Measurements from ENCODE around the gene CLSTN1. TPM values are rescaled to one million over a fixed set of nuclear protein-coding genes. Genes with fewer than 3 reads are reported as not detected.

The CLSTN1 gene
- total and polyA plus RNA-seq, 2 of the 8 experiments (the other 6 are each of a cell fraction or from before 2014, with no cell fraction given) = 34.2 to 97.4 TPM

DNA sequence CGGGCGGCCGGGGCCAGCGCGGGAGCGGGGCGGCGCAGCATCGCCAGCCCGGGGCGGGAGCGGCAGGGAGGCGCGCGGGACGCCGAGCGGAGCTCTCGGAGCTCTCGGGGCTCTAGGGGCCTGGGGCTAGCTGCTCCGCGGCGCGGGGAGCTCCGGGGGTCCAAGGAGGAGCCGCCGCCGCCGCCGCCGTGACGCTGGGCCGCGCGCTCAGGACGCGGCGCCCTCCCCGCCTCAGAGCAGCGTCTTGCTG, 147 bp downstream of the CLSTN1 start:
- no peak overlapping the region for H3K4ac ChIP-seq (replicated peaks; ENCODE audit: insufficient read length, low read depth, low read length)
- CTCF ChIA-PET (ENCODE audit: partially characterized antibody) = interaction anchor here (1.0 kb wide), 1 partner anchor 39 kb away, joined by 3 read pairs; no protein-coding TSS in a partner anchor
- peak overlapping the region; percentile 93; the same call in 1 of the 2 replicates for H4K8ac ChIP-seq (ENCODE audit: extremely low read depth, insufficient read depth, low read length)
- H3K18ac ChIP-seq (ENCODE audit: extremely low read depth, low read length) = no peak overlapping the region; the same call in 1 of the 2 replicates
- peaks cover 4 to 18% (median 13%) of the 10 kb centered on the region in 4 experiments for H3K4me1 ChIP-seq (replicated peaks in 1 of 4; ENCODE audit: control insufficient read depth in 3 of 4, insufficient read depth in 4 of 4, low read length in 3 of 4)
- peaks cover 6 to 45% of the 10 kb centered on the region in 2 experiments for H3K79me2 ChIP-seq (ENCODE audit: control insufficient read depth in 1 of 2, insufficient read depth in 2 of 2, low read length in 2 of 2)
- no peak overlapping the region for H4K91ac ChIP-seq (replicated peaks; ENCODE audit: insufficient read length, low read length)
- H3K4me2 ChIP-seq (ENCODE audit: insufficient read depth in 1 of 2, low read depth in 2 of 2, low read length in 2 of 2) = peak overlapping the region; percentile 91 to 93; a peak in 2 of 4 replicates
- FAIRE-seq (no peak), DNase-seq (ENCODE audit: low read depth in 1 of 2, low spot score in 2 of 2) (no peak)
- H2BK20ac ChIP-seq (ENCODE audit: low read length) = no peak overlapping the region
- H2BK15ac ChIP-seq (ENCODE audit: low read length) = no peak overlapping the region
- no peak overlapping the region for H2AFZ ChIP-seq (ENCODE audit: low read length)
- H2BK5ac ChIP-seq (ENCODE audit: low read depth, low read length) = no peak overlapping the region
- peak; percentile 50; the same call in 1 of the 2 replicates for TF ChIP-seq PHF8 (conservative IDR thresholded peaks at IDR 0.05; ENCODE audit: low read depth, low read length)
- TF ChIP-seq POLR2AphosphoS5 (IDR thresholded peaks at IDR 0.05; ENCODE audit: low read depth, low read length) = peak; percentile 80; the same call in 1 of the 2 replicates
- TF ChIP-seq RBBP5 (IDR thresholded peaks at IDR 0.05; ENCODE audit: borderline replicate concordance, low read depth, low read length) = peak; percentile 4; the same call in 1 of the 2 replicates
- no peak for TF ChIP-seq SUZ12 (IDR thresholded peaks at IDR 0.05; ENCODE audit: low read length)
- peak; percentile 73; the same call in 1 of the 2 replicates for TF ChIP-seq TAF1 (IDR thresholded peaks at IDR 0.05; ENCODE audit: low read depth, low read length)
- peak in 1 of 2 experiments; percentile 20; a peak in 1 of 3 replicates for TF ChIP-seq EP300 (IDR thresholded peaks at IDR 0.05; ENCODE audit: borderline replicate concordance in 1 of 2, low read depth in 2 of 2, low read length in 2 of 2)
- no peak for TF ChIP-seq SP4 (IDR thresholded peaks at IDR 0.05; ENCODE audit: low read length)
- TF ChIP-seq CBX5 (IDR thresholded peaks at IDR 0.05; ENCODE audit: low read depth, low read length) = no peak
- H3K36me3 ChIP-seq (ENCODE audit: control insufficient read depth in 2 of 4, insufficient read depth in 4 of 4, low read length in 3 of 4) = no peaks in the 10 kb centered on the region
- H3K27ac ChIP-seq (ENCODE audit: low read depth, low read length) = no peak overlapping the region; the same call in 1 of the 2 replicates
- H2BK12ac ChIP-seq (ENCODE audit: low read depth, low read length) = no peak overlapping the region
- peaks cover 0 to 15% (median 14%) of the 10 kb centered on the region in 4 experiments; a peak in 6 of 7 replicates for H3K27me3 ChIP-seq (replicated peaks in 1 of 4; ENCODE audit: control insufficient read depth in 3 of 4, extremely low read depth in 1 of 4, insufficient read depth in 3 of 4, low read length in 3 of 4)
- H3K23ac ChIP-seq (ENCODE audit: insufficient read length) = no peak overlapping the region
- no peaks in the 10 kb centered on the region; the same call in none of the 2 replicates for H3K79me1 ChIP-seq (ENCODE audit: low read depth, low read length)
- peaks cover 0 to 5% of the 10 kb centered on the region in 2 experiments for H4K20me1 ChIP-seq (replicated peaks in 1 of 2; ENCODE audit: control insufficient read depth in 1 of 2, insufficient read depth in 2 of 2, low read length in 2 of 2)
- no peak overlapping the region for H4K5ac ChIP-seq (ENCODE audit: insufficient read length, low read depth, low read length)
- WGBS, 2 experiments (ENCODE audit: extremely low coverage in 1 of 2, insufficient coverage in 1 of 2, insufficient read length in 1 of 2, insufficient replicate concordance in 2 of 2, low coverage in 1 of 2, low lambda C conversion rate in 2 of 2, missing lambda C conversion rate in 1 of 2) = 1% methylated on average over 21 of the region's 40 CpGs; no CpG with 5 or more reads in 1 of the 2 experiments
- no peak overlapping the region for H2BK120ac ChIP-seq (replicated peaks; ENCODE audit: low read depth, low read length)
- H3K4me3 ChIP-seq (ENCODE audit: extremely low read depth in 1 of 4, insufficient read depth in 2 of 4, low read depth in 3 of 4, low read length in 4 of 4) = peak overlapping the region; percentile 58 to 91 (median 78)
- peaks cover 17% of the 10 kb centered on the region for H3K23me2 ChIP-seq (ENCODE audit: low read depth, low read length)
- no peak overlapping the region for H3K14ac ChIP-seq (ENCODE audit: insufficient read length)
- H3K9me3 ChIP-seq (ENCODE audit: insufficient read depth in 2 of 2, low read depth in 1 of 2, low read length in 1 of 2) = no peaks in the 10 kb centered on the region
- peak overlapping the region in 3 of 4 experiments; percentile 67 to 89 (median 72); a peak in 4 of 7 replicates for H3K9ac ChIP-seq (replicated peaks in 1 of 4; ENCODE audit: extremely low read depth in 1 of 4, low read depth in 3 of 4, low read length in 3 of 4)
- H3K56ac ChIP-seq (replicated peaks; ENCODE audit: insufficient read length, low read depth, low read length) = no peak overlapping the region
- no peak overlapping the region for H2AK5ac ChIP-seq (ENCODE audit: low read depth, low read length)
- POLR2A ChIA-PET (ENCODE audit: partially characterized antibody) = interaction anchor here (1.0 kb wide), 1 partner anchor 30 kb away, joined by 4 read pairs; no protein-coding TSS in a partner anchor

All from H1 (cell line).